Left ventricle myocardium inferior (tissue), 1 donor: ENCODE results near the gene ZNF581. TPM values are rescaled to one million over a fixed set of nuclear protein-coding genes. Genes with fewer than 3 reads are reported as not detected.

Source experiments
- DNase-seq: peaks from one replicate; pipeline ENCODE4 v3.0.0-alpha.2; 2020
- H3K27ac ChIP-seq: fragments of 200-600 bp; replicated peaks from 2 replicates; pipeline ENCODE4 v1.8.0; 2021
- H3K27me3 ChIP-seq: fragments of 200-600 bp; 2 replicates; pipeline ENCODE4 v1.8.0; 2021; ENCODE audit warnings: low read depth
- H3K36me3 ChIP-seq: fragments of 200-600 bp; 2 replicates; pipeline ENCODE4 v1.8.0; 2021
- H3K4me1 ChIP-seq: fragments of 200-600 bp; 2 replicates; pipeline ENCODE4 v1.8.0; 2021
- H3K4me3 ChIP-seq: fragments of 200-600 bp; 2 replicates; pipeline ENCODE4 v1.8.0; 2021; ENCODE audit warnings: mild to moderate bottlenecking, moderate library complexity
- H3K9me3 ChIP-seq: fragments of 200-600 bp; replicated peaks from 2 replicates; pipeline ENCODE4 v1.8.0; 2021
- intact Hi-C: fragments of 100-400 bp; cut with micrococcal nuclease; formaldehyde crosslinking; loops from one replicate; pipeline ENCODE4 v1.11.0; 2022
- total RNA-seq: library from RNA; stranded (reverse); fragmentation: NEBNext Ultra II Directional; extraction: Animal tissue kit (Norgen Biotek cat#: 25700); gene quantifications from one replicate; pipeline ENCODE4 v1.2.1, GENCODE V29; 2021
- TF ChIP-seq, protein P1 (sequence below): fragments of 200-600 bp; IDR thresholded peaks from 2 replicates; pipeline ENCODE4 v1.8.0; 2021; ENCODE audit warnings: antibody characterized with exemption, mild to moderate bottlenecking, borderline replicate concordance
- donor health status: DM: no; HTN: yes; CAD: no; lungs with severe emphysema.

ZNF581 gene
- total RNA-seq, 1 donor from 2014 or later, result 7.1 TPM

DNA sequence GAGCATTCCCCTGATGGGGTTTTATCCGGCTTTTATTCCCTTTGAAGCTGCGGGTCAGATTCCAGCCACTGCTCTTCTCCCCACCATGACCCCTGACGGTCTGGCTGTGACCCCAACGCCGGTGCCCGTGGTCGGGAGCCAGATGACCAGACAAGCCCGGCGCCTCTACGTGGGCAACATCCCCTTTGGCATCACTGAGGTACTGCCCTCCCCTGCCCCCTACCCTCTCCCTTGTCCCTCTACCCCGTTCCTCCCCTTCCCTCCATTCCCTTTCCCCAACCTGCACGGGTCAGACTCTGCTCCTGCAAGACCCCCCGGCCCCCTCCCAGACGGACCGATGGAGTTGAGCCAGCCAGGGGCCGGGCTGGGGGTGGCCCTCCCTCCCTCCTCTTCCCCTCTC lies 17.5 kb downstream of the ZNF581 start:
- Histone ChIP-seq H3K36me3 (peaks cover 65% of the 10 kb centered on the region), H3K27ac (no peak overlapping the region), H3K27me3 (no peaks in the 10 kb centered on the region), H3K4me1 (peaks cover 46% of the 10 kb centered on the region), H3K9me3 (no peaks in the 10 kb centered on the region), H3K4me3 (no peak overlapping the region)
- TF ChIP-seq, protein P1, sequence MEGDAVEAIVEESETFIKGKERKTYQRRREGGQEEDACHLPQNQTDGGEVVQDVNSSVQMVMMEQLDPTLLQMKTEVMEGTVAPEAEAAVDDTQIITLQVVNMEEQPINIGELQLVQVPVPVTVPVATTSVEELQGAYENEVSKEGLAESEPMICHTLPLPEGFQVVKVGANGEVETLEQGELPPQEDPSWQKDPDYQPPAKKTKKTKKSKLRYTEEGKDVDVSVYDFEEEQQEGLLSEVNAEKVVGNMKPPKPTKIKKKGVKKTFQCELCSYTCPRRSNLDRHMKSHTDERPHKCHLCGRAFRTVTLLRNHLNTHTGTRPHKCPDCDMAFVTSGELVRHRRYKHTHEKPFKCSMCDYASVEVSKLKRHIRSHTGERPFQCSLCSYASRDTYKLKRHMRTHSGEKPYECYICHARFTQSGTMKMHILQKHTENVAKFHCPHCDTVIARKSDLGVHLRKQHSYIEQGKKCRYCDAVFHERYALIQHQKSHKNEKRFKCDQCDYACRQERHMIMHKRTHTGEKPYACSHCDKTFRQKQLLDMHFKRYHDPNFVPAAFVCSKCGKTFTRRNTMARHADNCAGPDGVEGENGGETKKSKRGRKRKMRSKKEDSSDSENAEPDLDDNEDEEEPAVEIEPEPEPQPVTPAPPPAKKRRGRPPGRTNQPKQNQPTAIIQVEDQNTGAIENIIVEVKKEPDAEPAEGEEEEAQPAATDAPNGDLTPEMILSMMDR, result no peak
- intact Hi-C loops, result no loop called here
- DNase-seq, result no peak

DNA sequence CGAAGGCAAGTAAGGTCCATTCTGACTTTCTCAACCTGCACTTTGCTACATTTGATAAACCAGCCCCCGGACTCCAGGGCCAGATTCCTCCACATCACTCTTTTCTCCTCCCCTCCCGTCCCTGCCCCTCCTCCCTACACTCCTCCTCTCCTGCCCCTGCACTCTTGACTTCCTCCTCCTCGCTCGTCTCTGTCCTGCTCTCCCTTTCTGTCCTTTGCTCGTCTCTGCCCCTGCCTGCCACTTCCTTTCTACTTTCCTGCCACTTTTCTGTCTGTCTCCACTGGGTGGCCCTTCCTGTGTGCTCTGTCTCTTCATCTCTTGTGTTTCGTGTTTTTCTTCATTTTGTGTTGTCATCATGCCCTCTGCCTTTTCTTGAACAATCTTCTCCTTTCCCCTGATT lies 18.4 kb downstream of the ZNF581 start:
- H3K9me3 ChIP-seq, result no peaks in the 10 kb centered on the region
- H3K36me3 ChIP-seq, result peaks cover 74% of the 10 kb centered on the region
- no peak overlapping the region for H3K27ac ChIP-seq
- DNase-seq, result no peak
- H3K27me3 ChIP-seq, result no peaks in the 10 kb centered on the region
- H3K4me1 ChIP-seq, result peaks cover 40% of the 10 kb centered on the region
- intact Hi-C loops, result no loop called here
- TF ChIP-seq, protein P1, result no peak
- no peak overlapping the region for H3K4me3 ChIP-seq

DNA sequence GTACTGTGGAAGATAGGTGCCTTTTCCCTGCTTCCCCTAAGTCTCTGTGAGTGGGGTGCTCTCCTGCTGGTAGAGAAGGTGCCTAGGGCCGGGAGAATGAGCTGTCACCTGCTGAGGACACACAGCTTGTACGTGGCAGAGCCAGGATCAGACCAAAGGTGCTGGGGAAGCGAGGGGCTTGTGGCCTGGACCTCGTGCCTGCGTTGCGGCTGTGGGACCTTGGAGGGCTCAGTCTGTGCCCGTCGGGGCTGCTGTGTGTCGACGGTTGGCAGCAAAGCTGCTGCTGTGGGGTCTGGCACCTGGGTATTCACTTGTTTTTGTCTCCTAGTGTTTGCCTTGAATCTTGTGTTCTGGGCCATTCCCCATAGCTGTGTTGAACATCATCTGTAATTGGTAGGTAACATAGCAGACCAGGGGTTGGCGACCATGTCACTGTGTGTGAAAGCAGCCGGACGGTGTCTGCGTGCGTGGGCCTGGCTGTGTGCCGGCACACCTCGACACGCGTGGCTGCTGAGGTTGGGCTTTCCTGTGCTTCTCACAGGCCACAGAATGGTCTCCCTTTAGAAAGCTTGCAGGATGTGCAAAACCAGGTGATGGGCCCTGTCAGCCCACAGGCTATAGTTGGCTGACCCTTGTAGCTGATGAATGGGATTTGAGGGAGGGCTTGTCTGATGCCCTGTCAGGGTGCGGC lies 20.5 kb downstream of the ZNF581 start:
- Histone ChIP-seq H3K36me3 (peaks cover 92% of the 10 kb centered on the region), H3K27ac (no peak overlapping the region), H3K9me3 (no peaks in the 10 kb centered on the region), H3K27me3 (no peaks in the 10 kb centered on the region), H3K4me1 (peaks cover 33% of the 10 kb centered on the region), H3K4me3 (no peak overlapping the region)
- TF ChIP-seq, protein P1, result no peak
- DNase-seq, result no peak
- intact Hi-C loops, result no loop called here

DNA sequence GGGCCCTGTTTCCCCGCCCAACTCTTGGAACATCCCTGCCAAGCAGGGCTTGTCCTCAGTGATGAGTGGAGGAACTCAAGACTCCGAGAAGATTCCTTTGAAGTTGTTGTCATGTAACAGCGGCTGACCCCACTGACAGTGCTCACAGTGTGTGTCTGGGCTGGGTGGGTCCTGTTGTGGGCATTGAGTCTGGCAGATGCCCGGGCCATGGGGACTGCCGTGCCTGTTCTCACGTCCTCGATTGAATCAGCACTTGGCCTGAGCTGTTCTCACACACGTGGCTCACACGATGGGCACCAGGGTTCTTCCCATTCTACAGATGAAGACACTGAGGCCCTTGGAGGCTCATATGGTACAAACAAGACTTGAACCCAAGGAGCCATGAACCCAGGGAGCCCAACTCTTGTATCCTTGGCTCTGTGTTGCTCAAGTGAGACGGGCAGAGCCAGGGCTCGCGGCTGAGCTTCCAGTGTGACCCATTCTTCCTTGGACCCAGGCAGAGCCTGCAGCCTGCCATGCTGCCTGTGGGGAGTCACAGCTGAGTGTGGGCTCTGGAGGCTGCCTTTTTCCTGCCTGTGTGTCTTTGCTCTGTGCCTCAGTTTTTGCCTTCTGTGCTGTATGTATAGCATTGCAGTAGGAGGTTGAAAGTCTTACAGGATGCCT lies 23.0 kb downstream of the ZNF581 start:
- DNase-seq, result no peak
- Histone ChIP-seq H3K27ac (no peak overlapping the region), H3K36me3 (peaks cover 90% of the 10 kb centered on the region), H3K27me3 (no peaks in the 10 kb centered on the region), H3K9me3 (no peaks in the 10 kb centered on the region), H3K4me3 (no peak overlapping the region), H3K4me1 (peaks cover 32% of the 10 kb centered on the region)
- TF ChIP-seq, protein P1, result no peak
- intact Hi-C loops, result no loop called here

DNA sequence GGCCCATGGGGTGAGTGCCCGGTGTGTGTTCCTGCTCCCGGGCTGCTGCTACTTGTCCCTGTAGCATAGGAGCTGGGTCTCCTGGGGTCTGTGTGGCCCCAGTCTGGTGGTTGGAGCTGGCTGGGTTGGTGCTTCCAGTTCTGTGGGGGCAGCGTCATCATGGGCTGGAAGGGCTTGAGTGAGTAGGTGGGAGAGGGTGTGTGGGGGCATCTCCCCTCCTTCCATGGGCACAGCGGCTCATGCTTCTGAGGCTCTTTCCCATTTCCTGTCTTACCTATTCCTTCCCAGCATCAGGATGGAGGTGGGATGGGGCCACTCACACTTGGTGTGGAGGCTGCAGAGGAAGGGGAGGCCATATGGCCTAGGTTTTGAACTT lies 23.5 kb downstream of the ZNF581 start:
- TF ChIP-seq, protein P1, result no peak
- Histone ChIP-seq H3K4me1 (peaks cover 37% of the 10 kb centered on the region), H3K36me3 (peaks cover 85% of the 10 kb centered on the region), H3K27ac (no peak overlapping the region), H3K27me3 (no peaks in the 10 kb centered on the region), H3K4me3 (no peak overlapping the region), H3K9me3 (no peaks in the 10 kb centered on the region)
- DNase-seq, result no peak
- intact Hi-C loops, result no loop called here
